Measurements from ENCODE around the gene GM2A. TPM values are rescaled to one million over a fixed set of nuclear protein-coding genes. Genes with fewer than 3 reads are reported as not detected.

The GM2A gene
- total RNA-seq, 4 donors from 2014 or later, result 15.4 to 23.8 (median 18.8) TPM

DNA sequence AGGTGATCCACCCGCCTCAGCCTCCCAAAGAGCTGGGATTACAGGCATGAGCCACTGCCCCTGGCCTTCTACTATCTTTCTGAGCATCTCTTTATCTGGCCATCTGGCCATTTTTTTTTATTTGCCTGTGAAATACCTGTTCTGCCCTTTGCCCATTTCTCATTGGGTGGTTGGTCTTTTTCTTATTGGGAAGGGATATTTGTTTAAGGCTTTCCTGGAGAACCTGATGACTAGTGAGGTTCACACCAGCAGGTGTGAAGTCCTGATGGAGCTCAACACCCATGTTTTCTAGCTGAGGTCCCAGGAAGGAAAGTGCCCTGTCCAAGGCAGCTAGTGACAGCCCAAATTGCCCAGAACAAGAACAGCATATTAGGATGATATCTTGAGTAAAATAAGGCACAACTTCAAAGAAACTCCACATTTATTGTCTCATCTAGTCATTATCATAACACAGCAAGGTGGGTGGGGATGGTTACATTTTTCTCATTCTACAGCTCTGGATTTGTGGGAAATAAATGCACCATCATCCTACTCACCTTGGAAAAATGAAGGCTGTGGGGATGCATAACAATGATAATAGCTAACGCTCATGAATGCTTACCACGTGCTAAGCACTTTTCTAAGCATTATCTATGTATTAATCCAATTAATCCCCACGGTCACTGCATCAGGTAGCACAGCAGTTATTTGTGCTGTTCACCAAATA is 30.3 kb downstream of the GM2A start:
- intact Hi-C loops (cut with DNase I), result no loop called here
- DNase-seq, result no peak
- no peaks in the 10 kb centered on the region for H3K9me3 ChIP-seq
- H3K27me3 ChIP-seq, result no peaks in the 10 kb centered on the region
- WGBS, 2 donors, result 86 to 97% methylated on average over 4 of the region's 4 CpGs
- no peak for TF ChIP-seq POLR2A (IDR thresholded peaks at IDR 0.05)
- TF ChIP-seq, protein P1, sequence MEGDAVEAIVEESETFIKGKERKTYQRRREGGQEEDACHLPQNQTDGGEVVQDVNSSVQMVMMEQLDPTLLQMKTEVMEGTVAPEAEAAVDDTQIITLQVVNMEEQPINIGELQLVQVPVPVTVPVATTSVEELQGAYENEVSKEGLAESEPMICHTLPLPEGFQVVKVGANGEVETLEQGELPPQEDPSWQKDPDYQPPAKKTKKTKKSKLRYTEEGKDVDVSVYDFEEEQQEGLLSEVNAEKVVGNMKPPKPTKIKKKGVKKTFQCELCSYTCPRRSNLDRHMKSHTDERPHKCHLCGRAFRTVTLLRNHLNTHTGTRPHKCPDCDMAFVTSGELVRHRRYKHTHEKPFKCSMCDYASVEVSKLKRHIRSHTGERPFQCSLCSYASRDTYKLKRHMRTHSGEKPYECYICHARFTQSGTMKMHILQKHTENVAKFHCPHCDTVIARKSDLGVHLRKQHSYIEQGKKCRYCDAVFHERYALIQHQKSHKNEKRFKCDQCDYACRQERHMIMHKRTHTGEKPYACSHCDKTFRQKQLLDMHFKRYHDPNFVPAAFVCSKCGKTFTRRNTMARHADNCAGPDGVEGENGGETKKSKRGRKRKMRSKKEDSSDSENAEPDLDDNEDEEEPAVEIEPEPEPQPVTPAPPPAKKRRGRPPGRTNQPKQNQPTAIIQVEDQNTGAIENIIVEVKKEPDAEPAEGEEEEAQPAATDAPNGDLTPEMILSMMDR (IDR thresholded peaks at IDR 0.05), result no peak
- no peak overlapping the region for H3K27ac ChIP-seq
- no peak overlapping the region for H3K4me3 ChIP-seq (replicated peaks in 1 of 3)
- H3K36me3 ChIP-seq, result no peaks in the 10 kb centered on the region
- H3K4me1 ChIP-seq, result peaks cover 0 to 3% of the 10 kb centered on the region in 2 donors

DNA sequence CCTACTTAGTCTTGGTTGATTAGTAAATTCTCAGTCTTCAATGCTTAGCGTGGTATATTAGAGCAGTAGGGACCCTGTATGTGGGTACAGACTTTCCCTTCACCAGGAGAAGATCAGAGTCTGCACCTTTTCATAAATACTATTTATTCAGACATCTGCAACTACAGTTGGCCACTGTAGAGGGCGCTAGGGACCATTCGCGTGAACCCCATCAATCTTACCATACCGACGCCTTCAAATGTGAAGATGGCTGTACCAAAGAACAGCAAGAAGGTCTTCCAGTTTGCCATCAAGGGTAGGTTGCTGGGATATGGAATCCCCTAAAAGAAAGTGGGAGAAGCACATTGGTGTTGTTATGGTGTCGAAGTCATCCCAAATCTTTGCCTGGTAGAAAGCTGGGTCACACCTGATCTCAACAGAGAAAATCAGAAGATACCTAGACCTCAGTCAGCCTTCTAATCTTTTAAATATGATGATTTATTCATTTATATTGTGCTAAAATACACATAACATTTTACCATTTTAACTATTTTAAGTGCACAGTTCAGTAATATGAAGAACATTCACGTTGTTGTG is 31.5 kb downstream of the GM2A start:
- WGBS, 2 donors, result 51 to 55% methylated on average over 8 of the region's 8 CpGs
- intact Hi-C loops (cut with DNase I), result no loop called here
- TF ChIP-seq POLR2A (IDR thresholded peaks at IDR 0.05), result no peak
- TF ChIP-seq, protein P1 (IDR thresholded peaks at IDR 0.05), result no peak
- no peaks in the 10 kb centered on the region for H3K27me3 ChIP-seq
- peaks cover 0 to 3% of the 10 kb centered on the region in 2 donors for H3K4me1 ChIP-seq
- H3K27ac ChIP-seq, result no peak overlapping the region
- H3K4me3 ChIP-seq (replicated peaks in 1 of 3), result no peak overlapping the region
- H3K36me3 ChIP-seq, result no peaks in the 10 kb centered on the region
- no peak for DNase-seq
- no peaks in the 10 kb centered on the region for H3K9me3 ChIP-seq

DNA sequence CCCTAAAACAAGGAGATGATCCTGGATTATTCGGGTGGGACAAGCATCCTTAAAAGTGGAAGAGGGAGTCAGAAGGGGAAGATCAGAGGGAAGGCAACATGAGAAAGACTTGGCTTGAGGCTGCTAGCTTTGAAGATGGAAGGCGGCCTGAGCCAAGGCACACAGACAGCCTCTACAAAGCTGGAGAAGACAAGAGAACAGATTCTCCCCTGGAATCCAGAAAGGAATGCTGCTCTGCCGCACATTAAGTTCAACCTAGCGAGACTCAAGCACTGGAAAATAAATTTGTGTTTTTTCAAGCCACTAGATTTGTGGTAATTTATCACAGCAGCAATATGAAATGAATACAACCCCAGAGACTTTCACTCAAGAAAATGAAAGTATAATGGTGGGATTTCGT is 32.7 kb downstream of the GM2A start:
- intact Hi-C loops (cut with DNase I), result no loop called here
- Histone ChIP-seq H3K4me3 (replicated peaks in 1 of 3) (no peak overlapping the region), H3K27me3 (no peaks in the 10 kb centered on the region), H3K9me3 (no peaks in the 10 kb centered on the region), H3K27ac (peak overlapping the region in 1 of 3 donors; percentile 30), H3K36me3 (no peaks in the 10 kb centered on the region), H3K4me1 (peaks cover 0 to 3% of the 10 kb centered on the region in 2 donors)
- TF ChIP-seq, protein P1 (IDR thresholded peaks at IDR 0.05), result no peak
- TF ChIP-seq POLR2A (IDR thresholded peaks at IDR 0.05), result no peak
- DNase-seq, result peak; percentile 12 to 52
- WGBS, 2 donors, result 41 to 42% methylated on average over 5 of the region's 5 CpGs

DNA sequence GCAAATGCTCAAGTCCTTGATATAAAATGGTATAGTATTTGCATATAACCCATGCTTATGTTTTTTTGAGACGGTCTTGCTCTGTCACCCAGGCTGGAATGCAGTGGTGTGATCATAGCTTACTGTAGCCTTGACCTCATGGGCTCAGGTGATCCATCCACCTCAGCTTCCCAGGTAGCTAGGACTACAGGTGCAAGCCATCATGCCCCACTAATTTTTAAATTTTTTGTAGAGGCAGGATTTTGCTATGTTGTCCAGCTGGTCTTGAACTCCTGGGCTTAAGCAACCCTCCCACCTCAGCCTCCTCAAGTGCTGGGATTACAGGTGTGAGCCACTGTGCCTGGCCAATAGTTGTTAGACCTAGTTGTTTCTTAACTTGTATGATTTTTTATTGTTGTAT is 33.3 kb downstream of the GM2A start:
- Histone ChIP-seq H3K36me3 (no peaks in the 10 kb centered on the region), H3K27me3 (no peaks in the 10 kb centered on the region), H3K4me3 (replicated peaks in 1 of 3) (no peak overlapping the region), H3K27ac (peak overlapping the region in 1 of 3 donors; percentile 30), H3K4me1 (peaks cover 0 to 3% of the 10 kb centered on the region in 2 donors), H3K9me3 (no peaks in the 10 kb centered on the region)
- intact Hi-C loops (cut with DNase I), result no loop called here
- WGBS, 2 donors, result 60 to 61% methylated on average over 1 of the region's 1 CpG
- peak in 1 of 2 donors; percentile 20 for DNase-seq
- TF ChIP-seq POLR2A (IDR thresholded peaks at IDR 0.05), result no peak
- TF ChIP-seq, protein P1 (IDR thresholded peaks at IDR 0.05), result no peak

DNA sequence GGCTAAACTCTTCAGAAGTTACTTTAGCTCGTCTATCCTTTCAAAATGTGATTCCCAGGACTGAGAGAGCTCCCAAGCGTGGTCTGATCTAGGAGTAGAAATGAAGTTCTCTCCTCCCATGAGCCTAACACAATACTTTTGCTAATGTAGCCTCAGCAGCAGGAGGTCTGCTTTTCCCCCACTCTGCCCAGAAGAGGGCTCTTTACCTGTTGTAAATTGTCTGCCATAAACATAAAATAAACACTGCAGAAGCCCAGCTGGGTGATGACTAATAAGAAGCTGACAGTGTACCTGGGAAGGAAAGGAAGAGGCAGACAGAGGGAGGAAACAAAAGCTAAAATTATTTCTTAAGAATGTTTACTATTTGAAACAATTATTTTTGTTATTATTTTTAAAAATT is 35.2 kb downstream of the GM2A start:
- Histone ChIP-seq H3K36me3 (no peaks in the 10 kb centered on the region), H3K9me3 (no peaks in the 10 kb centered on the region), H3K27ac (no peak overlapping the region), H3K4me3 (replicated peaks in 1 of 3) (no peak overlapping the region), H3K27me3 (no peaks in the 10 kb centered on the region), H3K4me1 (peaks cover 0 to 3% of the 10 kb centered on the region in 2 donors)
- intact Hi-C loops (cut with DNase I), result no loop called here
- 62 to 65% methylated on average over 2 of the region's 2 CpGs for WGBS, 2 donors
- TF ChIP-seq POLR2A (IDR thresholded peaks at IDR 0.05), result no peak
- TF ChIP-seq, protein P1 (IDR thresholded peaks at IDR 0.05), result no peak
- no peak for DNase-seq
